Calu3 (cell line): ENCODE measurements around the gene RTL9. TPM values are rescaled to one million over a fixed set of nuclear protein-coding genes. Genes with fewer than 3 reads are reported as not detected.

Source experiments
- BruUV-seq: library from RNA; stranded (reverse); fragments of 400-500 nt; replicated peaks from 2 replicates; lab custom pipeline; 2021; lab: Mats Ljungman, UMichigan
- CTCF ChIA-PET: fragments of 300-600 bp; sonication (Branson Sonifier 250); formaldehyde crosslinking; loops from one replicate; lab custom pipeline; 2022; ENCODE audit warnings: antibody characterized with exemption; lab: Charles Lee
- DNase-seq: peaks from one replicate; pipeline ENCODE4 v3.0.0; 2022
- H3K27ac Mint-ChIP-seq: one replicate; pipeline ENCODE4 v1.8.0; 2022; ENCODE audit warnings: mixed read lengths; ENCODE audit not compliant: unreplicated experiment
- H3K27me3 Mint-ChIP-seq: one replicate; pipeline ENCODE4 v1.8.0; 2022; ENCODE audit warnings: mixed read lengths; ENCODE audit not compliant: unreplicated experiment
- H3K36me3 Mint-ChIP-seq: one replicate; pipeline ENCODE4 v1.8.0; 2022; ENCODE audit warnings: mild to moderate bottlenecking, moderate library complexity, mixed read lengths; ENCODE audit not compliant: insufficient read depth, unreplicated experiment
- H3K4me1 Mint-ChIP-seq: one replicate; pipeline ENCODE4 v1.8.0; 2022; ENCODE audit warnings: mild to moderate bottlenecking, low read depth, mixed read lengths; ENCODE audit not compliant: unreplicated experiment
- H3K4me3 Mint-ChIP-seq: one replicate; pipeline ENCODE4 v1.8.0; 2022; ENCODE audit warnings: mild to moderate bottlenecking, low read depth, moderate library complexity, mixed read lengths; ENCODE audit not compliant: unreplicated experiment
- H3K9me3 Mint-ChIP-seq: one replicate; pipeline ENCODE4 v1.8.0; 2022; ENCODE audit warnings: low read depth, mixed read lengths; ENCODE audit not compliant: unreplicated experiment
- CTCF ChIP-seq: fragments of 200-600 bp; IDR thresholded peaks from one replicate; pipeline ENCODE4 v1.8.0; 2022; ENCODE audit warnings: antibody characterized with exemption; ENCODE audit not compliant: unreplicated experiment
- intact Hi-C: fragments of 100-400 bp; cut with micrococcal nuclease; formaldehyde crosslinking; loops from one replicate; pipeline ENCODE4 v1.10.0; 2022; ENCODE audit not compliant: unreplicated experiment
- total RNA-seq: library from RNA; stranded (reverse); gene quantifications from 2 replicates; pipeline ENCODE4 v1.2.3, GENCODE V29; 2022

The RTL9 gene
- total RNA-seq, 1 experiment from 2014 or later, result not detected

GRCh38 chrX:110397904-110398303 lies 39.3 kb downstream of the RTL9 start:
- no peak for DNase-seq
- H3K27ac Mint-ChIP-seq, result no peak overlapping the region
- CTCF ChIA-PET, result no interaction called here
- no peaks in the 10 kb centered on the region for H3K36me3 Mint-ChIP-seq
- no peak overlapping the region for H3K4me3 Mint-ChIP-seq
- H3K27me3 Mint-ChIP-seq, result no peaks in the 10 kb centered on the region
- BruUV-seq, result no TSS peak
- intact Hi-C loops, result no loop called here
- no peak for TF ChIP-seq CTCF
- no peaks in the 10 kb centered on the region for H3K9me3 Mint-ChIP-seq
- peaks cover 36% of the 10 kb centered on the region for H3K4me1 Mint-ChIP-seq

- no peak for TF ChIP-seq CTCF
- Mint-ChIP-seq H3K4me3 (no peak overlapping the region), H3K36me3 (no peaks in the 10 kb centered on the region), H3K27me3 (no peaks in the 10 kb centered on the region), H3K27ac (no peak overlapping the region), H3K4me1 (peaks cover 36% of the 10 kb centered on the region), H3K9me3 (no peaks in the 10 kb centered on the region)
- BruUV-seq, result no TSS peak
- CTCF ChIA-PET, result no interaction called here
- intact Hi-C loops, result no loop called here
- no peak for DNase-seq
Observed at GRCh38 chrX:110399497-110399896, 40.8 kb downstream of the RTL9 start.

GRCh38 chrX:110399966-110400365 lies 41.3 kb downstream of the RTL9 start:
- peaks cover 36% of the 10 kb centered on the region for H3K4me1 Mint-ChIP-seq
- H3K36me3 Mint-ChIP-seq, result no peaks in the 10 kb centered on the region
- intact Hi-C loops, result no loop called here
- H3K9me3 Mint-ChIP-seq, result no peaks in the 10 kb centered on the region
- CTCF ChIA-PET, result no interaction called here
- H3K27me3 Mint-ChIP-seq, result no peaks in the 10 kb centered on the region
- no TSS peak for BruUV-seq
- no peak overlapping the region for H3K4me3 Mint-ChIP-seq
- no peak overlapping the region for H3K27ac Mint-ChIP-seq
- no peak for DNase-seq
- TF ChIP-seq CTCF, result no peak

GRCh38 chrX:110401135-110401534 lies 42.5 kb downstream of the RTL9 start:
- TF ChIP-seq CTCF, result no peak

More at GRCh38 chrX:110401135-110401534, 42.5 kb downstream of the RTL9 start:
- H3K9me3 Mint-ChIP-seq, result no peaks in the 10 kb centered on the region
- DNase-seq, result no peak
- H3K4me3 Mint-ChIP-seq, result no peak overlapping the region
- CTCF ChIA-PET, result no interaction called here
- BruUV-seq, result no TSS peak
- H3K4me1 Mint-ChIP-seq, result peaks cover 26% of the 10 kb centered on the region
- H3K27ac Mint-ChIP-seq, result no peak overlapping the region
- H3K36me3 Mint-ChIP-seq, result no peaks in the 10 kb centered on the region
- intact Hi-C loops, result no loop called here
- H3K27me3 Mint-ChIP-seq, result no peaks in the 10 kb centered on the region
